ENCODE data around the gene UVSSA. TPM values are rescaled to one million over a fixed set of nuclear protein-coding genes. Genes with fewer than 3 reads are reported as not detected.

The UVSSA gene
- total RNA-seq, 4 donors from 2014 or later = 13.5 to 114 (median 34.2) TPM

Other genes starting within 250 kb of the UVSSA start
- 1 to 10 TPM in 2 of 4 donors, not detected in 2; 2.5 to 9.1 TPM for gene RNF212, start 233.6 kb upstream of the UVSSA start, total RNA-seq
- gene SPON2, start 174.6 kb upstream of the UVSSA start, total RNA-seq = 100 to 1,000 TPM in 1 of 4 donors, 10 to 100 TPM in 3; 45.4 to 127 (median 53.1) TPM
- gene CTBP1, start 98.1 kb upstream of the UVSSA start, total RNA-seq = 100 to 1,000 TPM; 183 to 457 (median 243) TPM
- 100 to 1,000 TPM; 114 to 211 (median 168) TPM for gene MAEA, start 57.3 kb upstream of the UVSSA start, total RNA-seq
- gene NKX1-1, start 59.2 kb downstream of the UVSSA start, total RNA-seq = not detected